ENCODE data around the gene HSDL1. TPM values are rescaled to one million over a fixed set of nuclear protein-coding genes. Genes with fewer than 3 reads are reported as not detected.
A peak's percentile ranks its signal among the peaks of the same experiment; 100 is the strongest.

HSDL1 gene
- total RNA-seq, 1 experiment from 2014 or later, result 35.8 TPM

GRCh38 chr16:84144209-84144858, 643 bp downstream of the HSDL1 start:
- intact Hi-C loops (cut with micrococcal nuclease), result loop anchor here (2.0 kb wide), 2 partner anchors 28 to 42 kb away; partner anchors contain the start of genes MBTPS1 and TAF1C
- Histone ChIP-seq H3K9ac (ENCODE audit: low read length) (peak overlapping the region; percentile 78), H3K27ac (ENCODE audit: low read depth, low read length) (peak overlapping the region; percentile 46), H3K9me2 (ENCODE audit: insufficient read depth) (no peaks in the 10 kb centered on the region), H3K9me3 (ENCODE audit: control insufficient read depth in 1 of 2, insufficient read depth in 1 of 2, low read depth in 1 of 2, low read length in 2 of 2) (no peaks in the 10 kb centered on the region), H4K20me1 (ENCODE audit: insufficient read depth) (no peaks in the 10 kb centered on the region), H3K27me3 (ENCODE audit: insufficient read depth, low read length) (no peaks in the 10 kb centered on the region), H3K79me2 (ENCODE audit: insufficient read depth, low read length) (peaks cover 38% of the 10 kb centered on the region), H3K4me2 (ENCODE audit: low read length) (peak overlapping the region; percentile 83), H3K36me3 (ENCODE audit: control insufficient read depth in 1 of 2, insufficient read depth in 2 of 2, low read length in 2 of 2) (no peaks in the 10 kb centered on the region), H3K4me3 (replicated peaks in 1 of 2; ENCODE audit: low read depth in 1 of 2, low read length in 2 of 2) (peak overlapping the region; percentile 66 to 93), H3K4me1 (ENCODE audit: control insufficient read depth in 1 of 2, insufficient read depth in 2 of 2, low read length in 2 of 2) (peaks cover 12 to 28% of the 10 kb centered on the region in 2 experiments), H2AFZ (ENCODE audit: low read depth, low read length, poor library complexity, severe bottlenecking) (no peak overlapping the region)
- ChIA-PET POLR2A (no interaction called here), RAD21 (ENCODE audit: low non-redundant PET in 1 of 2, low total read pairs in 2 of 2, uncharacterized antibody in 2 of 2, unreplicated experiment in 2 of 2) (no interaction called here), CTCF (interaction anchor here (0.7 to 1.2 kb wide), 2 partner anchors 28 to 42 kb away, joined by 3 to 4 read pairs; partner anchors contain the start of genes MBTPS1 and TAF1C)
- ATAC-seq (peak; percentile 46), DNase-seq (ENCODE audit: low read depth, low spot score) (no peak)
- TF ChIP-seq EZH2phosphoT487 (IDR thresholded peaks at IDR 0.05; ENCODE audit: borderline replicate concordance) (no peak), ZNF274 (IDR thresholded peaks at IDR 0.05; ENCODE audit: low read depth, low read length) (no peak), JUND (IDR thresholded peaks at IDR 0.05) (no peak), POLR2AphosphoS5 (IDR thresholded peaks at IDR 0.05; ENCODE audit: low read depth, low read length) (no peak), ZFX (IDR thresholded peaks at IDR 0.05) (no peak), ZBTB33 (IDR thresholded peaks at IDR 0.05; ENCODE audit: extremely low read depth, insufficient replicate concordance, low read length) (no peak), CTCF (IDR thresholded peaks at IDR 0.05 in 2 of 3, conservative IDR thresholded peaks at IDR 0.05 in 1 of 3; ENCODE audit: borderline replicate concordance in 1 of 3, insufficient read depth in 1 of 3, low read depth in 2 of 3, low read length in 2 of 3) (peak in 2 of 3 experiments; percentile 19 to 45; a peak in 3 of 6 replicates), SIN3A (IDR thresholded peaks at IDR 0.05; ENCODE audit: low read depth) (no peak), TCF7L2 (IDR thresholded peaks at IDR 0.05; ENCODE audit: borderline replicate concordance, extremely low read depth, insufficient read depth, insufficient read length) (peak; percentile 78), EGR1 (IDR thresholded peaks at IDR 0.05; ENCODE audit: low read depth) (no peak), ELF1 (IDR thresholded peaks at IDR 0.05; ENCODE audit: borderline replicate concordance, low read depth) (no peak), POLR2A (IDR thresholded peaks at IDR 0.05; ENCODE audit: borderline replicate concordance, extremely low read depth, insufficient read depth, insufficient read length) (no peak), MAX (IDR thresholded peaks at IDR 0.05) (no peak), ATF3 (IDR thresholded peaks at IDR 0.05) (no peak), EZH2 (IDR thresholded peaks at IDR 0.05) (no peak), RAD21 (IDR thresholded peaks at IDR 0.05; ENCODE audit: low read depth) (no peak; the same call in 1 of the 2 replicates), REST (IDR thresholded peaks at IDR 0.05; ENCODE audit: low read depth) (no peak)
- no TSS peak for BruUV-seq (replicated peaks)

Measured in HCT116 (cell line).